PFSK-1 (cell line): ENCODE measurements around the gene CCDC51.

Experiments
- FOXP2 ChIP-seq: optimal IDR thresholded peaks from 2 replicates; pipeline ENCODE3; 2011; ENCODE audit warnings: borderline replicate concordance, control low read depth, inconsistent platforms; ENCODE audit not compliant: insufficient read depth; ENCODE audit errors: extremely low read length, extremely low read depth
- POLR2AphosphoS5 ChIP-seq: IDR thresholded peaks from 2 replicates; pipeline ENCODE4 v1.6.1; 2012; ENCODE audit warnings: low read depth, mild to moderate bottlenecking, control low read depth, low read length, moderate library complexity
- SIN3A ChIP-seq: IDR thresholded peaks from 2 replicates; pipeline ENCODE4 v1.6.1; 2012; ENCODE audit warnings: mild to moderate bottlenecking, low read length, moderate library complexity, borderline replicate concordance; ENCODE audit not compliant: insufficient read depth
- TAF1 ChIP-seq: IDR thresholded peaks from 2 replicates; pipeline ENCODE4 v1.6.1; 2012; ENCODE audit warnings: low read length, control low read depth, borderline replicate concordance; ENCODE audit not compliant: insufficient read depth
- TF ChIP-seq, protein P1 (sequence below), 2 experiments: IDR thresholded peaks; 2 replicates each; pipeline versions ENCODE4 v1.6.1 to v1.8.0; 2011 to 2012; ENCODE audit warnings: low read depth in 2 of 2, low read length in 2 of 2, control low read depth in 1 of 2, inconsistent platforms in 1 of 2, mild to moderate bottlenecking in 1 of 2, moderate library complexity in 1 of 2; ENCODE audit not compliant: insufficient read depth in 1 of 2

CCDC51 gene

DNA sequence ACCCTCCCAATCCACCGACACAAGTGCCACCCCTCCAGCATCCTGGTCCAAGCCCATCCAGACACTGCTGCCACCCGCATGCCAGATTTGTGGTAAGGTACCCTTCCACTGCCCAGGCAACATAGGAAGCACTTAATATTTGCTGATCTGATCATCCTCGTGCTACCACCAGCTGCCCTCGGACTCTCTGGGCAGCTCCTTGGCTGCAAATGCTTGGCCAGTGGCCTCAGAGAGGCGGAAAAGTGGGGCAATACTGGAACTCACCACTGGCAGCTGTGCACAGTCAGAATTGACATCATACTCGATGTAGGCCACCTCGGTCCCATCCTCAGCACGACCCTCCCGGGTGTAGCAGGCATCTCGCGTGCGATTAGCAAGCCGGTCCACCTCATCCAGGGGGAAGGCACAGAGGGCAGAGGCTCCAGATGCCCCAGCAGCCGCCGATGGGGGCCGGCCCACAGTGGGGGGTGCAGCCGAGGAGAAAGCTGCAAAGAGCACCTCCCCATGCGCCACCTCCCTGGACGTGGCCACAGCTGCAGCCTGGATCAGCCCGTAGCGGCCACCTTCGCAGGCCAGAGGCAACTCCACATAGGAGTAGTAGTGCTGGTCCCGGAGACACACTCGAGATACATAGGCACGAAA lies 16.6 kb downstream of the CCDC51 start:
- TF ChIP-seq TAF1 (no peak), SIN3A (no peak), POLR2AphosphoS5 (no peak), FOXP2 (no peak)
- TF ChIP-seq, protein P1, sequence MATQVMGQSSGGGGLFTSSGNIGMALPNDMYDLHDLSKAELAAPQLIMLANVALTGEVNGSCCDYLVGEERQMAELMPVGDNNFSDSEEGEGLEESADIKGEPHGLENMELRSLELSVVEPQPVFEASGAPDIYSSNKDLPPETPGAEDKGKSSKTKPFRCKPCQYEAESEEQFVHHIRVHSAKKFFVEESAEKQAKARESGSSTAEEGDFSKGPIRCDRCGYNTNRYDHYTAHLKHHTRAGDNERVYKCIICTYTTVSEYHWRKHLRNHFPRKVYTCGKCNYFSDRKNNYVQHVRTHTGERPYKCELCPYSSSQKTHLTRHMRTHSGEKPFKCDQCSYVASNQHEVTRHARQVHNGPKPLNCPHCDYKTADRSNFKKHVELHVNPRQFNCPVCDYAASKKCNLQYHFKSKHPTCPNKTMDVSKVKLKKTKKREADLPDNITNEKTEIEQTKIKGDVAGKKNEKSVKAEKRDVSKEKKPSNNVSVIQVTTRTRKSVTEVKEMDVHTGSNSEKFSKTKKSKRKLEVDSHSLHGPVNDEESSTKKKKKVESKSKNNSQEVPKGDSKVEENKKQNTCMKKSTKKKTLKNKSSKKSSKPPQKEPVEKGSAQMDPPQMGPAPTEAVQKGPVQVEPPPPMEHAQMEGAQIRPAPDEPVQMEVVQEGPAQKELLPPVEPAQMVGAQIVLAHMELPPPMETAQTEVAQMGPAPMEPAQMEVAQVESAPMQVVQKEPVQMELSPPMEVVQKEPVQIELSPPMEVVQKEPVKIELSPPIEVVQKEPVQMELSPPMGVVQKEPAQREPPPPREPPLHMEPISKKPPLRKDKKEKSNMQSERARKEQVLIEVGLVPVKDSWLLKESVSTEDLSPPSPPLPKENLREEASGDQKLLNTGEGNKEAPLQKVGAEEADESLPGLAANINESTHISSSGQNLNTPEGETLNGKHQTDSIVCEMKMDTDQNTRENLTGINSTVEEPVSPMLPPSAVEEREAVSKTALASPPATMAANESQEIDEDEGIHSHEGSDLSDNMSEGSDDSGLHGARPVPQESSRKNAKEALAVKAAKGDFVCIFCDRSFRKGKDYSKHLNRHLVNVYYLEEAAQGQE (IDR thresholded peaks at IDR 0.05; ENCODE audit: insufficient read depth in 1 of 2, low read depth in 2 of 2, low read length in 2 of 2): no peak

DNA sequence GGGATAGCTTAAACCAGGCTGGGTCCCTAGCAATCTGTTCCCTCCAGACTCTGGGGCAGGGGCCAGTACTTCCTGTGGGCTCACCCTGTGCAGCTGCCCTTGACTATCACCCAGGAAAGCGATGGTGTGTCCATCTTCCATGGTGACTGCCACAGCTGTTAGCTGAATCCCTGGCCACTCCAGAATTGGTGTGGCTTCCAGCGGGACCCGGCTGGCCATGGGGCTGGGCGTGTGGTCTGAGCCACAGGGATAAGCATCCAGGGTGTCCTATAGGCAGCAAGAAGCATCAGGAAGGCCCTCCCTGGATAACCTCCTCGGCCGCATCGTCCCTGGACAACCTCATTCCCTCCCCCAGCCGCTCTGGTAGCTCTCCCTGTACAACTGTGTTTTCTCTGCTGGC lies 17.2 kb downstream of the CCDC51 start:
- TF ChIP-seq POLR2AphosphoS5 (no peak), TAF1 (no peak), FOXP2 (no peak), SIN3A (no peak)
- TF ChIP-seq, protein P1 (IDR thresholded peaks at IDR 0.05; ENCODE audit: insufficient read depth in 1 of 2, low read depth in 2 of 2, low read length in 2 of 2): no peak

DNA sequence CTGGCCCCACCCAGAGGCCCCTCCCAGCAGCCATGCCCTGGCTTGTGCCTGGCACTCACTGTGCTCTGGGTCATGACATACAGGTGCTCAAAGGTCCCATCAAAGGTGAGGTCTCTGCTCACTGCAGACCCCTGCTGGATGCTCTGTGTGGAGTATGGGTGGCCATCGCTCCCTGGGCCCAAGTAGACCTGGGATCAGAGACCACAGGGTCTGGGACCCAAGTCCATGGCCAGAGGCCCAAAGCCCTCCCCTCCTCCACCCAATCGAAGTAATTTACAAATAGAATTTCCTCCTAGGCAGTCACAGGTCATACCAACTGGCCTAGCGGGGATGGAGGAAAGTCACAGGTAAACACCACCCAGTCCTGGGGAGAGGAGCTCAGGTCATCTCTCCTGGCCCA lies 17.6 kb downstream of the CCDC51 start:
- TF ChIP-seq, protein P1 (IDR thresholded peaks at IDR 0.05; ENCODE audit: insufficient read depth in 1 of 2, low read depth in 2 of 2, low read length in 2 of 2): no peak
- TF ChIP-seq TAF1 (no peak), POLR2AphosphoS5 (no peak), FOXP2 (no peak), SIN3A (no peak)

DNA sequence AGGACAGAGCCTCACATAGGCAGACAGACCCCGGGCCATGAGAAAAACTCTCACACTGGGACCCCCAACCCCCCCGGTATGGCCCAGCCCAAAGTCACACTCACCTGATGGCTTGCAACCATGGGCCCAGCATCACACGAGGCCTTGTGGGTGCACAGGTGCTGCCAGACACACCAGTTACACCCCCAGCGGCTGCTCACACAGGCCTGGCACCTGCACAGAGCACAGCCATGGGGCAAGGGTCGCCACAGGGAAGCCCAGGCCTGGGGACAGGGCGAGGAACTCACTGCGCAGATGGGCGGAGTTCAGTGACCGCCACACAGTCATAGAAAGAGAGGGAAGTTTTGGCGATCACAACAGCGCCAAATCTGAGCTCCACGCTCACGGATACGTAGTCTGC lies 19.4 kb downstream of the CCDC51 start:
- TF ChIP-seq FOXP2: no peak
- TF ChIP-seq, protein P1 (IDR thresholded peaks at IDR 0.05; ENCODE audit: insufficient read depth in 1 of 2, low read depth in 2 of 2, low read length in 2 of 2): no peak
- TF ChIP-seq SIN3A: no peak
- TF ChIP-seq POLR2AphosphoS5: no peak
- TF ChIP-seq TAF1: no peak

DNA sequence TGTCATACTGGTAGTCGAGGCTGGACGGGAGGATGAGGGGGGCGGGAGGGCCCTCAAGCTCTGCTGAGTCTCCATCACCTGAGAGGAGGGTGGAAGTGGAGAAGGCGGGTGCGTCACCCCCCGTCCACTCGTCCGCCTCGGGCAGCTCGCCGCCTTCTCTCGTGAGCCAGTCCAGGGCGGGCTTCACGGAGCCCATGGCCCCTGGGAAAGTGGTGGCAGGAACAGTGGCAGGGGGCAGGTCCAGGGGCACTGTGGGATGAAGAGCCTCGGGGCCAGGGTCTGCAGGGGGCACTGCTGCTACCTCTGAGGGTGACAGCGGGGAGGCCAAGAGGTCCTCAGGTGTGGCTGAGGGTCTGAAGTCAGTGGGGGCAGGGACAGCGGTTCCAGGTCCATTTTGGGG lies 20.3 kb downstream of the CCDC51 start:
- no peak for TF ChIP-seq FOXP2
- TF ChIP-seq, protein P1 (IDR thresholded peaks at IDR 0.05; ENCODE audit: insufficient read depth in 1 of 2, low read depth in 2 of 2, low read length in 2 of 2): no peak
- no peak for TF ChIP-seq SIN3A
- no peak for TF ChIP-seq TAF1
- TF ChIP-seq POLR2AphosphoS5: no peak
